Stimulated activated CD4-positive, alpha-beta T cell treated with anti-CD3 and anti-CD28 coated beads, Interleukin-4, amount 100 ng/mL, for 24 hours (primary cell): ENCODE results near the gene PDLIM3.
"Not testable (repeated sequence)": the region's sequence is repeated elsewhere in the genome, so short reads cannot be mapped to it uniquely, and the experiment has no call there.

Experiments used
- DNase-seq: peaks from one replicate; pipeline ENCODE4 v3.0.0-alpha.2; 2020

PDLIM3 gene

DNA sequence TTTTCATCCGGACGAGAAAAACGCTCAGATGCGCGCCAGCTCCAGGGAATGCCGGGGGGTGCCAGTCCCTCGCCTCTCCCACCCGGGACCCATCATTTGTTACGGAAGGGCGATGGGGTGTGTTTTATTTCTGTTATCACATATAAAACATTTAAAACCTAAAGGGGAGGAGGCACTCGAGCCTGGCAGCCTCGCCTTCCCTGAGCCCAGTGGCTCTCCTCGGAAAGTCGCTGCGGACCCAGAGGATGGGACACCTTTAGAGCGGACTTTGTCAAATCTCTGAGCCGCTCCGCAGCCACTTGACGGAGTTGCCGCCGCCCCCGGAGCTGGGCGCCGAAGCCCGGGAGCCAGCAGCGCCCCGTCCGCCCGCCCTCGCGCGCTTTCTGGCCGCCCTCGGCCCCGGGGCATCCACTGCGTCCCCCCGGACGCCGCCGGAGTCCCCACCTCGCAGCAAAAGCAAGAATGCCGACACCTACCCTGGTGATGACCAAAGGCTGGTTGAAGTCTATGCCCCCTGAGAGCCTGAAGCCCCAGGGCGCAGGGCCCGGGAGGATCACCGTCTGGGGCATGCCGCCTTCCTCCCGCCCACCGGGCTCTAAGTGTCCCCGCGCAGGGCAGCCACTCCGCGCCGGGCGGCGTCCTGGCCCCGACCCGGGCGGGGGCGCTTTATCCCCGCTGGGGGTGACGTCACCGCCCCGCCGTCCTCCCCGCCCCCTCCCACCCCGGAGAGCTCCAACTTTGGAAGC, at the start of gene PDLIM3:
TSS of gene PDLIM3 (minus strand) at position 642 of the 746 bp plus-strand sequence. CDS start at position 569, 73 bp downstream.
- no peak for DNase-seq

DNA sequence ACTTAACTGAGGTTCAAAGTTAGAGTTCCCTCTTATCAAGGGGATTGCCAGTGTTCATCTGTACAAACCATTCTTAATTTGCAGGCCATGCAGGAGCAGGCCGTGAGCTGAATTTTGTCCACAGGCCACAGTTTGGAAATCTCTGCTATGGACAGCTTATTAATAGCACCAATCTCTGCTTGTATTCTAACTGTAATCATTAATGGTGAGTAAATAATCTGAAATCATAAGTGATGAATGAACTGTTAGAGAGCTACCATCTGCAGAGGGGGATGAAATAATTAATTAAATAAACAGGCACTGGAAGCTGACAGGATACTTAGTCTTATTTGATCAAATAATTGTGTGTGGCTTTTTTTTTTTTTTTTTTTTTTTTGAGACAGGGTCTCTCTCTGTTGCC, 48.5 kb upstream of the PDLIM3 start:
- DNase-seq = no peak

- no peak for DNase-seq
Measured at GRCh38 chr4:185582651-185583400, 47.5 kb upstream of the PDLIM3 start.

GRCh38 chr4:185580699-185581098, 45.4 kb upstream of the PDLIM3 start:
- DNase-seq = no peak

DNA sequence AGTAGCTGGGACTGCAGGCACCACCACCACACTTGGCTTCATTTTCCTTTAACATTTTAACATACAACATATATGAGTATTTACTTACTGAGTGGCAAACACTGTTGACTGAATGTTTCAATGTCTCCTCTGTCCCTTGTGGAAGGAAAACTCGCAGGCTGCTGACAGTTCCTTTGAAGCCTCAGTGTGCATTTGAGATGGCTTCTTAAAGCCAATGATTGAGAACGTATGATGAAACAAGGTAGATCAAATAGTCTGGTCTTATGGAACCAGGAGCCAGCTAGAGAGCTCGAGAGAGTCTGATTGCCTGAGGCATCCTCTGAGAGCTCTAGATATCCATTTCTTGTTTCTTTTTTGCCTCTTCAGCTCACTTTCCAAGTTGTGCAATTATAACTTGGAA, 43.0 kb upstream of the PDLIM3 start:
- DNase-seq = no peak

DNA sequence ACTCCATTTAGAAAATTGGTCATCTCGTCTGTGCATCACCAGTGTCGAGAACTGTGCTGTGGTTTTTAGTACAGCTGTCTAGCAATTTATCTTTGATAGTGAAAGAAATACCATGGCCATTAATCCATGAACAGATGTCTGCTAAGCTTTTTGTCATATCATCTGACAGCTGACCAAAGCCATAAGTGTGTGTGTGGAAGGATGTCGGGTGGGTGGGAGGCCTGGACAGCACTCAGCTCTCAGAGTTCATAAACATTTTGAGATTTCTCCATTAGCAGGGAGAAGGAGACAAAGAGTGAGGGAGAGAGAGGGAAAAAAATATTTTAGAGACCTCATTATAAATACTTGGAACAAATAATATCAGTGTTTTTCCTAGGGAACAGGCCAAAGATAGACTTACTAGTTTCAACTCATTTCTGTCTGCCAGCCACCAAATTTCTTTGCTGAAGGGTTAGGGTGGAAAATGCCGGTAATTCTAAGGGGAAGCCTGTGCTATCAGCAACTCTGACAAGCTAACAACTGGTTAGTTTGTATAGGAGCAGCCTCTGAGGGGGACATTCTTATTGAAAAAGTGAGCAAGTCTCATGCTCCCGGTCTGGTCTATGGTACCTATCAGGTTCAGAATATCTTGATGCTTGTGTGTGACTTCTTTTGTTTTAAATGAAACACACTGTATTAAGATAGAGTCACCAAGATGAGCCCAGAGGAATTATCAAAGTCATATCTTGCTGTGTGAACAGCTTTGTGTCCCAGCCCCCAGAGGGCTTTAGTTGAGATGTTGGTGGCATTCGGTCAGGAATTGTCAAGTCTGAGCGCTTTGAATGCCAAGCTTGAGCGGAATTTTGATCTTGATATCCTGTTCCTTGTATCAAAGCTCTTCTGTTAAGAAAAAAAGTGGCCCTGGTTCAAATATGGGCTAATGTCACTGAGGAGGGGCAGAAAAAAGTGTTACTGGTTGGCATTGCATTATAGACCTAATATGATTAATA, 41.9 kb upstream of the PDLIM3 start:
- DNase-seq = no peak

- DNase-seq = no peak
Measured at GRCh38 chr4:185576314-185576961, 41.1 kb upstream of the PDLIM3 start.

DNA sequence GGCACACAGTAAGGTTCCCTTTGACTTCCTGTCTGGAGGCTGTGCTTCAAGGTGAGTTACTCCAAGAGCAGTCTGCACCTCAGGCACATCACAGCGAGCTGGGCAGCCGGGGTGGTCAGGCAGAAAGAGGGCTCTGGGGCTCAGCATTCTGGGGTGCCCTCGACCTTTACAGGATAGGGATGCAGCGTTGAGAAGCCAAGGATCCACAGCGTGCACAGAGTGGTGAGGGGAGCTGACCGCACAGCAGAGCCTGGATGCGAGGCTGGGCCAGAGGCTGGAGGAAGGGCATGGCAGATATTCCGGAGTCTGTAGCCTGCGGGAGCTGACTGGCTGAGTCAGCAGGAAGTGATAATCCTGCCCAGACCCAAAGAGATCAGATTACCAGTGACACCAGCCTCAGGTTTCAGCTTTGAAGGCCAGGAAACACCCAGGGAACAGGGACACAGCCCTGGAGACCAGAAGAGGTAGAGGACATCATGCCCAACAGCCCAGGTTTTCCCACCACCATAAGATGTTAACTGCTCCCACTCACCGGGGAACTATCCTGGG, 38.4 kb upstream of the PDLIM3 start:
- no peak for DNase-seq

DNA sequence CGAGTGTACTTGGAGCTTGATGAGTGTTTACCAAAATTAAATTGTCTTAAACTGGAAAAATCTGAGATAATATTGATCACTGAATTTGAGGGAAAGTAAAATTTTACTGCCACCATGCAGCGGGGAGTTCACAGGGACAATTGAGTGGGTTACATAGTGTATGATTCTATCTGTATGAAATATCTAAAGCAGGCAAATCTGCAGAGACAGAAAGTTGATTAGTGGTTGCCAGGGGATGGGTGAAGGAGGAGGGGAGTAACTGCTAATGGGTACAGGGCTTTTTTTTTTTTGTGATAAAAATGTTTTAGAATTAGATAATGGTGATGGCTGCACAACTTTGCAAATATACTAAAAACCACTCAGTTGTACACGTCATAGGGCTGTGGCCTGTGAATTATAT, 35.4 kb upstream of the PDLIM3 start:
- no peak for DNase-seq

DNA sequence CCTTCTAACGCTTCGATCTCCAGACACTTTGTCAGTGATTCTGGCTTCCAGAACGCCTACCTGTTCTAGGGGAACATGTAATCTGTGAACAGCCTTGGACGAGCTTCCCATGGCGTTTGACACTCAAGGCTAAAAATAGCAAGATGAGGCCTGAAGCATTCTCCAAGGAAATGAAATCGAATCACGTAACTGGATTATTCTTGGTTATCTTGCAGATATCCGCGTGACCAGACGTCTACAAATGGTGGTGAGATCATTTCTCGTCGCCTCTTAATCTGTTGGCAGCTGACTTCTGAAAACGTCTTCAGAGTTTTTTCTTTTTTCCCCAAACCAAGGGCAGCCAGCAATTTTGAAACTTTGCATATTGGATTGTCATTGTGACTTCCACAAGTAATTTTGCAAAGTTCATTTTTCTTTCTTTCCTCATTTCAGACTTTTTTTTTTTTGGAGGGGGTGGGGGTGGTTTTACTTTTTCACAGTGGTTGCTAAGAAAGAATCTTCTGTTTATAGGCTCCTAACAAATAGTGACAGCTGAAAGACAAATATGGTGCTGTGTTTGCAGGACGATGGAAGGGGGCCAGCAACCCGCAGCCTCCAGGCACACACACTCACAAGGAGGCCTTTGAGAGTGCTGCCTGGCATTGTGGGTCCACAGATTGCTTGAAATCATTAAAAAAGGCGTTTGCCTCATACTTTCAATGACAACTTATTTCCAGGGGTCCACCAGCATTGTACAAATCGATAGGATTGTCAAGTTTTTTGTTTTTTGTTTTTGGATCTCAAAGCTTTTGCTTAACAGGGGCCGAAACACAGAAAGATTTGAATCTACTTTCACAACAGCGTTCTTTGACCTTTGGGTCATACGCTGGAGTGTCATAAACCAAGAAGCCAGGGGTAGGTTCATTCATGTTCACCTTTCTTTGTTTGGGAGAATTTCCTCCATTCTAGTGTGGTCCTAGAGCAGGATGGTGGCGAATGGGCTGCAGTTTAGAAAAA, 32.4 kb upstream of the PDLIM3 start:
- no peak for DNase-seq

DNA sequence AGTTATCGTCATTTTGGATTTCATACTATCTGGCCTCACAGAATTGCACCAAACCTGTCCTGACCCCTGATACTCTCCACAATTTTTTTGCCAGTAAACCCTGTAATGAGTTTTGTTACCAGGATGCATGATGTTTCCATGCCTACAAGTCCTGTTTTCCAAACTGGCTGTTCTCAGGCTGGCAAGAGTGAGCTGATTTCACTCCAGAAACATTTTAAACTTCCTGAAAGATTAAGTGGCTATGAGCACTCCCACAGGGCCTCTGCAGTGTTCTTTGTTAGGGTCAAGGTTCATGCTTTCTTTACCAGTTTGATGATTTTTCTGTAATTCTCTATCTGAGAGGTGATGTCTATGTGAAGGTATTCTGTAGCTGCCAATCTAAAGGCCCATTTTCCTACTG, 31.7 kb upstream of the PDLIM3 start:
- no peak for DNase-seq

DNA sequence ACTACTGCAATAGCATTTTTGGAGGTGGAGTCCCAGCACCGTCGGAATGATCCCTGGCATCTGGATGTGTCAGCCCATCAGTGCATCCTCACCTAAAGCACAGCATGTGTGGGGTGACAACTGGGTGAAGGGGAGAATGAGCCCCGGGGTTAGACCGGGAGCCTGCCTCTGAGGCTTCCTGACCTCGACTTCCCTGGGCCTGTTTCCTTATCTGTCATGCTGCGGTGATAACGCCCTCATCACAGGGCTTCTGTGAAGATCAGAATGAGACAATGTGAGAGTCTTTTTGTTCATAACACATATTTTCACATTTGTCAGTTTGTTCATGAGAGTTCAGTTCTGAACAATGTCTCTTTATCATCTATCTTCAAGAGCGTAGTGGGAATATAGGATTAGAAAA, 31.1 kb upstream of the PDLIM3 start:
- no peak for DNase-seq

DNA sequence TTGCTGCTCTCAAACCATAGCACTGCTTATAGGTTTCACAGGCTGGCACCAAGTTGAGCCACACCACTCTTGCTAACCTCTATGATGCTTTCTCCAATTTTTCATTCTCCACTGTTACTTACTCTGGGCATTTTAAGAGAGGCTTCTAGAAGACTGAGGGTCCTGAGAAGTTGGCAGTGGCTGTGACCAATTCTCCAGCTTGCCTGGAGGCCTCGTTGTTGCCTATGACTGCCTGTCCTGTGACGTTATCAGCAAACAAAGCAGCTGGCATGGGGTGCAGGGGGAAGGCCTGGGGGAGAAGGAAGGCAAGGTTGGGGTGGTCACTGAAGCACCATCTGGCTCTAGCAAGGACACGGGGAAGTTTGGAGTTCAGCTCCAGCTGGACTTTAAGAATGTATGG, 30.4 kb upstream of the PDLIM3 start:
- DNase-seq = no peak

DNA sequence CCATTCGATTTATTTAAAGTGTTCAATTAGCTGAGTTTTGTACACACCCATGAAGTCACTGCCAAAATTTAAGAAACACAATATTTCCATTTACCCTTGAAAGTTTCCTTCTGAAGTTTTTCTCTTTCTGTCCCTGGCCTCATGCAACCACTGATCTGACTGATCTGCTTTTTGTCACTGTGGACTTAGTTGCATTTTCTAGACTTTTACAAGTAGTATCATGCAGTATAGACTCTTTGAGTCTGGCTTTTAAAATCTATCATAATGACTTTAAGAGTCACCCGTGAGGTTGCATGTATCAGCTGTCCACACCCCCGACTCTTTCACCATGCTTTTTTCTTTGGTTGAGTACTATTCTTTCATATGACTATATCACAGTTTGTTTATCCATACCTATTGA, 29.0 kb upstream of the PDLIM3 start:
- no peak for DNase-seq

DNA sequence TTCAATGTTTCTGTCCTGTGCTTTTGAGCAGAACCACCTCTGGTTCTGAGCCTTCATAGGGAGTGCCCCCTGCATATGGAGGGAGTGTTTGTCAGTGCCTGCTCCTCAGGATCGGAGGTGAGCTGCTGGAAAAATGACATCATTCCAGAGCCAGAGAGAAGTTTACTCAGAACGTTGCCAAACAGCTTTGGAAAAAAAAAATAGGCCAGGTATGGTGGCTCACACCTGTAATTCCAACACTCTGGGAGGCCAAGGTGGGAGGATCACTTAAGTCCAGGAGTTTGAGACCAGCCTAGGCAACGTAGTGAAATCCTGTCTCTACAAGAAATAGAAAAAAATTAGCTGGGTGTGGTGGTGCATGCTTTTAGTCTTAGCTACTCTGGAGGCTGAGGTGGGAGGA, 27.2 kb upstream of the PDLIM3 start:
- DNase-seq = no peak

DNA sequence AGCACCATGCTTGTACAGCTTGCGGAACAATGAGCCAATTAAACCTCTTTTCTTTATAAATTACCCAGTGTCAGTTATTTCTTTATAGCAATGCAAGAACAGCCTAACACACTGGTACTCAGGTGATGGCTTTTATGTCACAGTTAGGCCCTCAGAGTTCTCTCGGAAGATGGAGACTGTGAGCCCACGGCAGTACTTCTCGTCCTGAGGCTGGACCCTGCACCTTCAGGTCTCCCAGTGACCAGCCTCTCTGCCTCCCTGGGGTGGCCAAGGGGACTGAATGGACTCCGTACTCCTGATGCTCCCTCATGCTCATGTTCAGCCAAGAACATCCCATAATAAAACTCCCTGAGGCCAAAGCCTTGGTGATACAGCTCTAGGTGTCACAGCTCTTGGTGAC, 25.0 kb upstream of the PDLIM3 start:
- no peak for DNase-seq

DNA sequence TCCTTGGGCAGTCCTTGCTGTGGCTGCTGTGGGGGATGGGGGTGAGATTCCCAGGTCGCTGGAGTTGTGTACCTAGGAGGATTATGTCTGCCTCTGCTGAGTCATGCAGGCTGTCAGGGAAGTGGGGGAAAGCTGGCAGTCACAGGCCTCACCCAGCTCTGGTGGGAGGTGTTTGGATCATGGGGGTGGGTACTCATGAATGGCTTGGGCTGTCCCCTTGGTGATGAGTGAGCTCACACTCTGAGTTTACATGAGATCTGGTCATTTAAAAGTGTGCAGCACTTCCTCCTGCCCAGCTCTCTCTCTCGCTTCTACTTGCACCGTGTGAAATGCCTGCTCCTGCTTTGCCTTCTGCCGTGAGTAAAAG, 24.6 kb upstream of the PDLIM3 start:
- no peak for DNase-seq

- DNase-seq = not testable (repeated sequence)
Measured at GRCh38 chr4:185559251-185559914, 24.1 kb upstream of the PDLIM3 start.

- no peak for DNase-seq
Measured at GRCh38 chr4:185554365-185555126, 19.2 kb upstream of the PDLIM3 start.

GRCh38 chr4:185552254-185552653, 16.9 kb upstream of the PDLIM3 start:
- DNase-seq = no peak
